ENCODE measurements around the gene POLG2.
"Not testable (repeated sequence)": the region's sequence is repeated elsewhere in the genome, so short reads cannot be mapped to it uniquely, and the experiment has no call there.

The POLG2 gene

GRCh38 chr17:64488301-64488700, 8.6 kb downstream of the POLG2 start:
- TF ChIP-seq ZFX (IDR thresholded peaks at IDR 0.05; ENCODE audit: borderline replicate concordance) = no peak
- no peak for TF ChIP-seq CTCF (IDR thresholded peaks at IDR 0.05)
- H3K27ac ChIP-seq = no peak overlapping the region

GRCh38 chr17:64484380-64484779, 12.5 kb downstream of the POLG2 start:
- no peak overlapping the region for H3K27ac ChIP-seq
- no peak for TF ChIP-seq CTCF (IDR thresholded peaks at IDR 0.05)
- TF ChIP-seq ZFX (IDR thresholded peaks at IDR 0.05; ENCODE audit: borderline replicate concordance) = no peak

- TF ChIP-seq ZFX (IDR thresholded peaks at IDR 0.05; ENCODE audit: borderline replicate concordance) = no peak
- no peak for TF ChIP-seq CTCF (IDR thresholded peaks at IDR 0.05)
- no peak overlapping the region for H3K27ac ChIP-seq
Observed at GRCh38 chr17:64480951-64481350, 15.9 kb downstream of the POLG2 start.

- TF ChIP-seq CTCF (IDR thresholded peaks at IDR 0.05) = no peak
- TF ChIP-seq ZFX (IDR thresholded peaks at IDR 0.05; ENCODE audit: borderline replicate concordance) = no peak
- no peak overlapping the region for H3K27ac ChIP-seq
Observed at GRCh38 chr17:64477849-64478248, 19.0 kb downstream of the POLG2 start.

- no peak overlapping the region for H3K27ac ChIP-seq
- no peak for TF ChIP-seq CTCF (IDR thresholded peaks at IDR 0.05)
- TF ChIP-seq ZFX (IDR thresholded peaks at IDR 0.05; ENCODE audit: borderline replicate concordance) = no peak
Observed at GRCh38 chr17:64472564-64472963, 24.3 kb downstream of the POLG2 start.

GRCh38 chr17:64471440-64471839, 25.4 kb downstream of the POLG2 start:
- no peak overlapping the region for H3K27ac ChIP-seq
- TF ChIP-seq CTCF (IDR thresholded peaks at IDR 0.05) (no peak), ZFX (IDR thresholded peaks at IDR 0.05; ENCODE audit: borderline replicate concordance) (no peak)

GRCh38 chr17:64470625-64471024, 26.2 kb downstream of the POLG2 start:
- TF ChIP-seq ZFX (IDR thresholded peaks at IDR 0.05; ENCODE audit: borderline replicate concordance) (no peak), CTCF (IDR thresholded peaks at IDR 0.05) (no peak)
- H3K27ac ChIP-seq = no peak overlapping the region

- H3K27ac ChIP-seq = not testable (repeated sequence)
Observed at GRCh38 chr17:64466834-64467233, 30.0 kb downstream of the POLG2 start.
